Endothelial cell of umbilical vein (primary cell): Measurements from ENCODE around the gene DMAP1. TPM values are rescaled to one million over a fixed set of nuclear protein-coding genes. Genes with fewer than 3 reads are reported as not detected.

Experiments
- BruUV-seq: library from RNA; stranded (reverse); fragments of 400-500 nt; replicated peaks from 2 replicates; lab custom pipeline; 2021; lab: Mats Ljungman, UMichigan
- CTCF ChIA-PET: fragments of 300-600, 350-600 bp; sonication (Branson Sonifier 250); formaldehyde crosslinking; loops from one replicate; lab custom pipeline; 2021; ENCODE audit warnings: antibody characterized with exemption, inconsistent platforms; lab: Charles Lee
- POLR2A ChIA-PET: fragments of 300-600, 350-600 bp; sonication (Branson Sonifier 250); formaldehyde crosslinking; loops from one replicate; lab custom pipeline; 2021; ENCODE audit warnings: antibody characterized with exemption, inconsistent platforms; lab: Charles Lee
- DNase-seq: peaks from one replicate; pipeline ENCODE4 v3.0.0-alpha.2; 2011; ENCODE audit warnings: low read depth, low spot score
- FAIRE-seq: peaks from 2 replicates; lab custom pipeline; 2011; peaks lifted over from hg19 to GRCh38; lab: Jason Lieb, UNC
- H2AFZ ChIP-seq: 2 replicates; pipeline ENCODE4 v1.6.0; 2012; ENCODE audit warnings: low read depth, low read length, control low read depth, inconsistent platforms
- H3K27ac ChIP-seq: 2 replicates; pipeline ENCODE4 v1.5.1; 2011; ENCODE audit warnings: low read depth, mild to moderate bottlenecking, control low read depth, low read length, moderate library complexity; ENCODE audit not compliant: insufficient read depth
- H3K27me3 ChIP-seq, 2 experiments: 2 replicates each; pipeline versions ENCODE4 v1.6.0 to v1.6.1; 2011; ENCODE audit warnings: low read length in 2 of 2, mixed read lengths in 1 of 2; ENCODE audit not compliant: control insufficient read depth in 2 of 2, insufficient read depth in 2 of 2
- H3K36me3 ChIP-seq, 2 experiments: 2 replicates in 1 of 2; 3 replicates in 1 of 2; pipeline ENCODE4 v1.5.1; 2011; ENCODE audit warnings: low read length in 2 of 2, mild to moderate bottlenecking in 1 of 2, moderate library complexity in 1 of 2; ENCODE audit not compliant: control insufficient read depth in 2 of 2, insufficient read depth in 2 of 2; ENCODE audit errors: extremely low read depth in 1 of 2
- H3K4me1 ChIP-seq: 3 replicates; pipeline ENCODE4 v1.5.1; 2011; ENCODE audit warnings: mild to moderate bottlenecking, low read length; ENCODE audit not compliant: control insufficient read depth, insufficient read depth; ENCODE audit errors: extremely low read depth
- H3K4me2 ChIP-seq: 2 replicates; pipeline ENCODE4 v1.6.1; 2011; ENCODE audit warnings: low read length, control low read depth, mixed read lengths; ENCODE audit not compliant: insufficient read depth
- H3K4me3 ChIP-seq, 3 experiments: fragments of 200-600 bp in 1 of 3; sonication (generic), shearing (Covaris generic) in 1 of 3; replicated peaks in 1 of 3; 2 replicates each; pipeline ENCODE4 v1.5.1; 2011 to 2016; ENCODE audit warnings: control low read depth in 3 of 3, low read length in 3 of 3, mild to moderate bottlenecking in 2 of 3, inconsistent platforms in 1 of 3, low read depth in 1 of 3, moderate library complexity in 1 of 3; ENCODE audit not compliant: insufficient read depth in 1 of 3
- H3K79me2 ChIP-seq: 2 replicates; pipeline ENCODE4 v1.6.0; 2012; ENCODE audit warnings: low read length, inconsistent platforms; ENCODE audit not compliant: control insufficient read depth, insufficient read depth
- H3K9ac ChIP-seq: replicated peaks from 2 replicates; pipeline ENCODE3; 2011; ENCODE audit warnings: low read length, control low read depth; ENCODE audit not compliant: insufficient read depth; ENCODE audit errors: extremely low read depth
- H3K9me1 ChIP-seq: replicated peaks from 3 replicates; pipeline ENCODE4 v1.6.0; 2011; ENCODE audit warnings: mild to moderate bottlenecking, low read length; ENCODE audit not compliant: control insufficient read depth, insufficient read depth; ENCODE audit errors: extremely low read depth
- H3K9me3 ChIP-seq: replicated peaks from 2 replicates; pipeline ENCODE4 v1.5.1; 2012; ENCODE audit warnings: low read length, inconsistent platforms; ENCODE audit not compliant: control insufficient read depth, insufficient read depth
- H4K20me1 ChIP-seq: replicated peaks from 2 replicates; pipeline ENCODE3; 2011; ENCODE audit warnings: mild to moderate bottlenecking, low read length; ENCODE audit not compliant: control insufficient read depth, insufficient read depth; ENCODE audit errors: extremely low read depth
- EZH2 ChIP-seq: IDR thresholded peaks from 2 replicates; pipeline ENCODE4 v1.6.1; 2012; ENCODE audit warnings: borderline replicate concordance, low read depth, mild to moderate bottlenecking, moderate library complexity, low read length, inconsistent platforms; ENCODE audit not compliant: severe bottlenecking
- FOS ChIP-seq: IDR thresholded peaks from 2 replicates; pipeline ENCODE4 v1.6.1; 2011; ENCODE audit warnings: mild to moderate bottlenecking, low read length, moderate library complexity, borderline replicate concordance; ENCODE audit not compliant: insufficient read depth
- GATA2 ChIP-seq: IDR thresholded peaks from 2 replicates; pipeline ENCODE4 v1.7.0; 2011; ENCODE audit warnings: low read depth, mild to moderate bottlenecking, moderate library complexity, mixed read lengths, low read length; ENCODE audit not compliant: insufficient read length, insufficient read depth
- JUN ChIP-seq: IDR thresholded peaks from 2 replicates; pipeline ENCODE4 v1.6.1; 2011; ENCODE audit warnings: borderline replicate concordance, low read depth; ENCODE audit not compliant: insufficient read length, insufficient read depth
- MYC ChIP-seq: IDR thresholded peaks from one replicate; pipeline ENCODE4 v1.6.1; 2011; ENCODE audit warnings: mild to moderate bottlenecking, low read depth, low read length
- POLR2A ChIP-seq: IDR thresholded peaks from 2 replicates; pipeline ENCODE4 v1.6.1; 2012; ENCODE audit warnings: low read depth, mild to moderate bottlenecking, control low read depth, low read length
- POLR2AphosphoS5 ChIP-seq: IDR thresholded peaks from 2 replicates; pipeline ENCODE4 v1.6.1; 2012; ENCODE audit warnings: low read depth, mild to moderate bottlenecking, control low read depth, low read length, moderate library complexity; ENCODE audit not compliant: insufficient read depth
- dilution Hi-C: fragments of 300-500 bp; cut with MboI; formaldehyde crosslinking; loops from one replicate; pipeline ENCODE4 v1.15.0; 2019; ENCODE audit warnings: low sequenced_read_pairs; ENCODE audit not compliant: extremely low pct_ligation_motif_present
- intact Hi-C: fragments of 100-400 bp; cut with micrococcal nuclease; formaldehyde crosslinking; loops from one replicate; pipeline ENCODE4 v1.10.0; 2022
- polyA plus RNA-seq, 4 experiments: library from polyadenylated mRNA; depleted of rRNA in 3 of 4; stranded (reverse) in 3 of 4; unstranded in 1 of 4; fragments of >200 nt; gene quantifications; 2 replicates each; pipeline versions ENCODE4 v1.2.1 to v1.2.3, GENCODE V29; 2011 to 2012; ENCODE audit warnings: missing spikeins in 1 of 4
- total RNA-seq: library from RNA; stranded (reverse); gene quantifications from 2 replicates; pipeline ENCODE4 v1.2.3, GENCODE V29; 2021
- TF ChIP-seq, protein P1 (sequence below): IDR thresholded peaks from 2 replicates; pipeline ENCODE4 v1.6.1; 2011; ENCODE audit not compliant: insufficient read depth, insufficient read length
- TF ChIP-seq, protein P2 (sequence below), 2 donors: IDR thresholded peaks; 1 replicate in 1 of 2; 2 replicates in 1 of 2; pipeline ENCODE4 v1.5.1; 2011; ENCODE audit warnings: low read length in 2 of 2, mild to moderate bottlenecking in 2 of 2, moderate library complexity in 2 of 2, control low read depth in 1 of 2, inconsistent platforms in 1 of 2, low read depth in 1 of 2; ENCODE audit not compliant: insufficient read depth in 1 of 2; ENCODE audit errors: extremely low read depth in 1 of 2

DMAP1 gene
- total and polyA plus RNA-seq, 2 donors (not counting 3 experiments of a cell fraction or from before 2014, with no cell fraction given) = 42.9 to 63.2 TPM

GRCh38 chr1:44233593-44233992 is 20.3 kb downstream of the DMAP1 start:
- no peak for TF ChIP-seq POLR2AphosphoS5
- TF ChIP-seq POLR2A = no peak
- TF ChIP-seq FOS = no peak
- no peak for TF ChIP-seq EZH2
- TF ChIP-seq, protein P1, sequence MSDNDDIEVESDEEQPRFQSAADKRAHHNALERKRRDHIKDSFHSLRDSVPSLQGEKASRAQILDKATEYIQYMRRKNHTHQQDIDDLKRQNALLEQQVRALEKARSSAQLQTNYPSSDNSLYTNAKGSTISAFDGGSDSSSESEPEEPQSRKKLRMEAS = no peak
- TF ChIP-seq MYC = no peak
- no peak for TF ChIP-seq GATA2
- TF ChIP-seq, protein P2, sequence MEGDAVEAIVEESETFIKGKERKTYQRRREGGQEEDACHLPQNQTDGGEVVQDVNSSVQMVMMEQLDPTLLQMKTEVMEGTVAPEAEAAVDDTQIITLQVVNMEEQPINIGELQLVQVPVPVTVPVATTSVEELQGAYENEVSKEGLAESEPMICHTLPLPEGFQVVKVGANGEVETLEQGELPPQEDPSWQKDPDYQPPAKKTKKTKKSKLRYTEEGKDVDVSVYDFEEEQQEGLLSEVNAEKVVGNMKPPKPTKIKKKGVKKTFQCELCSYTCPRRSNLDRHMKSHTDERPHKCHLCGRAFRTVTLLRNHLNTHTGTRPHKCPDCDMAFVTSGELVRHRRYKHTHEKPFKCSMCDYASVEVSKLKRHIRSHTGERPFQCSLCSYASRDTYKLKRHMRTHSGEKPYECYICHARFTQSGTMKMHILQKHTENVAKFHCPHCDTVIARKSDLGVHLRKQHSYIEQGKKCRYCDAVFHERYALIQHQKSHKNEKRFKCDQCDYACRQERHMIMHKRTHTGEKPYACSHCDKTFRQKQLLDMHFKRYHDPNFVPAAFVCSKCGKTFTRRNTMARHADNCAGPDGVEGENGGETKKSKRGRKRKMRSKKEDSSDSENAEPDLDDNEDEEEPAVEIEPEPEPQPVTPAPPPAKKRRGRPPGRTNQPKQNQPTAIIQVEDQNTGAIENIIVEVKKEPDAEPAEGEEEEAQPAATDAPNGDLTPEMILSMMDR (IDR thresholded peaks at IDR 0.05; ENCODE audit: extremely low read depth in 1 of 2, insufficient read depth in 1 of 2, low read depth in 1 of 2, low read length in 2 of 2) = no peak
- no peak for TF ChIP-seq JUN
- Histone ChIP-seq H3K4me3 (no peak overlapping the region), H2AFZ (no peak overlapping the region), H3K9me1 (no peaks in the 10 kb centered on the region), H4K20me1 (no peaks in the 10 kb centered on the region), H3K79me2 (no peaks in the 10 kb centered on the region), H3K27ac (no peak overlapping the region), H3K36me3 (peaks cover 1 to 2% of the 10 kb centered on the region in 2 experiments), H3K27me3 (no peaks in the 10 kb centered on the region), H3K9ac (no peak overlapping the region), H3K4me2 (no peak overlapping the region), H3K4me1 (no peaks in the 10 kb centered on the region), H3K9me3 (no peaks in the 10 kb centered on the region)
- intact Hi-C loops = no loop called here
- BruUV-seq = no TSS peak
- DNase-seq (no peak), FAIRE-seq (no peak)
- dilution Hi-C loops = no loop called here
- POLR2A ChIA-PET = no interaction called here
- CTCF ChIA-PET = interaction anchor here (1.4 to 5.1 kb wide), 2 partner anchors 14 to 17 kb away, joined by 3 to 30 read pairs; no protein-coding TSS in a partner anchor
